Measurements from ENCODE around the gene ZNF467.
A peak's percentile ranks its signal among the peaks of the same experiment; 100 is the strongest.

ZNF467 gene

GRCh38 chr7:149783386-149784250 is 10.2 kb upstream of the ZNF467 start:
- no peak for DNase-seq

DNA sequence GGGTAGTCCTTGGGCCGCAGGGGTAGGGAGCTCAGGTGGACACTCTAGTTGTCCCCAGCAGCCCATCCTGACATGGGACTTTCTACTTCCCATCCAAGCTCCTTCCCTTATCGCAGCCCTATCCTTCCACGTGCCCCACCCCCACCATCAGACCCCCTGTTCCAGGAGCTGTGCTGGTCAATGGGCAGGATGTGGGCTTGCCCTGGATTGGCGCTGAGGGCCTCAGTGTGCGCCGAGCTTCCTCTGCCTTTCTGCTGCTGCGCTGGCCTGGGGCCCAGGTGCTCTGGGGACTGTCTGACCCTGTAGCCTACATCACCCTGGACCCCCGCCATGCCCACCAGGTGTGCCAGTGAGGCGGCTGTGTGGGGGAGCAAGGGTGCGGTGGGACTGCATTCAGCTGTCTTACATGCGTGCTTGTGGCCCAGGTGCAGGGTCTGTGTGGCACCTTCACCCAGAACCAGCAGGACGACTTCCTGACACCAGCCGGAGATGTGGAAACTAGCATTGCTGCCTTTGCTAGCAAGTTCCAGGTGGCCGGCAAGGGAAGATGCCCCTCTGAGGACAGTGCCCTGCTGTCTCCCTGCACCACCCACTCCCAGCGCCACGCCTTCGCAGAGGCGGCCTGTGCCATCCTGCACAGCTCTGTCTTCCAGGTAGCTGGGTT is 9.4 kb upstream of the ZNF467 start:
- DNase-seq: no peak

DNA sequence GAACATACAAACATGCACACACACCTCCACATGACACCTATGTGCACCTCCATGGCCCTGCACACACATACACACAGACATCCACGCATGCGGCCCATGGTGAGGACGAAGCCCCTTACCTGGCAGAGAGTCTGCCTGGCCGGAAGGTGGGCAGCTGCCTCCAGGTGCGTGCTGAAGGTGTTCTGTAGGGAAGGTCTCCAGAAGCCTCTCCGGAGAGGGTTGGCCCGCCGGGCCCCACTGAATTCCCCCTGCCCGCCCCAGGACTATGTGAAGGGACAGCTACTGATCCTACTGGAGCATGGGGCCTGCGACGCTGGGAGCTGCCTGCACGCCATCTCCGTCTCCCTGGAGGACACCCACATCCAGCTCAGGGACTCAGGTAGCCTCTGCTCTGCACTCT is 8.5 kb upstream of the ZNF467 start:
- DNase-seq: no peak

DNA sequence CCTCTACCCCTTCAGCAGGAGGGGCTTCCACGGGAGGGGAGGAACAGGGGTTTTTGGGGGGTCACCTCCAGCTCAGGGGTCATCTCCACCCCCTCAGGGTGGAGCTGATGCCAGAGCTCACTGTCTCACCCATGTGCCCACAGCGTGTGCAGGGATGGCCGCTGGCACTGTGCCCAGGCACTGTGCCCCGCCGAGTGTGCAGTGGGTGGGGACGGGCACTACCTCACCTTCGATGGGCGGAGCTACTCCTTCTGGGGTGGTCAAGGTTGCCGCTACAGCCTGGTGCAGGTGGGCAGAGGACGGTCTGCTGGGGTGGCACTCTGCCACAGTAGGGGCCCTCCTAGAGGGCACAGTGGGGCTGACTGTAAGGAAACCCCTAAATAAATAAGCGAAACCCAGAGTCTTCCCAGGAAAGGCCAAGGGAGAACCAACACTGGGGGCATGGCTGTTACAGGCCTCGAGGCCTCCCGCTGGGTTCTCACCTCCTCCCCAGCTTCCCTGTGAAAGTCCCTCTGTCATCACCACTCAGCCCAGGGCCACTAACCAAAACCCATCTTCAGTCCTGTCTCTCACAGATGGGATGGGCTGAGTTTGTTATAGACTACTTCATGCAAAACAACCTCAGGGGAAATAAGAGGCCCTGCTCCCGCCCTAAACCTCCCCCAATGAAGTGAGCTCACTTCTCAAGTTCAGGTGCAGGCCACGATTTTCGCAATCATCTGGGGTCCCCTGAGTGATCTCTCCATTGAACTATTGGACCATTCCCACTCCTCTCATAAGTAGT is 7.4 kb upstream of the ZNF467 start:
- DNase-seq: no peak

DNA sequence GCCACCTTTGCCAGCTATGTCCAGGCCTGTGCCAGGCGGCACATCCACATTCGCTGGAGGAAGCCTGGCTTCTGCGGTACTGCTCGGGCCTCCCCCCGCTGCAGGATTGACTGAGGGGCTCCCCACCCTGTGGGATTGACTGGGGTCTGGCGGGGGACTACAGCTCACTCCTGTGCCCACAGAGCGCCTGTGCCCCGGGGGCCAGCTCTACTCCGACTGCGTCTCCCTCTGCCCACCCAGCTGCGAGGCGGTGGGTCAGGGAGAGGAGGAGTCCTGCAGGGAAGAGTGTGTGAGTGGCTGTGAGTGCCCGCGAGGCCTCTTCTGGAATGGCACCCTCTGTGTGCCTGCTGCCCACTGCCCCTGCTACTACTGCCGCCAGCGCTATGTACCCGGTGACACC is 6.7 kb upstream of the ZNF467 start:
- DNase-seq: no peak

DNA sequence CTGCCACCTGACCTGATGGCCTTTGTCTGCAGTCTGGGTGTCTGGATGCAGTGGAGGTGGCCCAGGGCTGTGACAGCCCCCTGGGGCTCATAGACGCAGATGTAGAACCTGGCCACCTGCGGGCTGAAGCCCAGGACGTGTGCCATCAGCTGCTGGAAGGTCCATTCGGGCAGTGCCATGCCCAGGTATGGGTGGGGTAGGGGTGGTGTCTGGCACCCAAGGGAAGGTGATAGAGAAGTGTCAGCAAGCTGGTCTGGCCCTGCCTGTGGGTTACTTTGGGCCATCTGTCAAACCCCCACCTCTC is 6.1 kb upstream of the ZNF467 start:
- no peak for DNase-seq

GRCh38 chr7:149778696-149779501 is 5.5 kb upstream of the ZNF467 start:
- DNase-seq: no peak

DNA sequence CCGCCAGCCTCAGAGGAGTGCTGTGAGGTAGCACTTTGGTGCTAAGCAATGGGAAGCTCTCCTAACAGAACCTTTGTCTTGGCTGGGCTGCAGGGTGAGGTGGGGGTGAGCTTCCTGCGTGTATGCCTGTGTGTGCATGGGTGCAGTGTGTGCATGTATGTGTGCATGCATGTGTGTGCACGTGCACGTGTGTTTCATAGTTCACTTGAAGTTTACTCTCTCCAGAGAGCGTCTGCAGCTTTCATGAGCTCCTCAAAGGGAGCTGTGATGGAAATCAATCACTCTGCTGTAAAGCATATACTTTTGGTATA is 4.9 kb upstream of the ZNF467 start:
- DNase-seq: no peak

GRCh38 chr7:149777551-149778326 is 4.4 kb upstream of the ZNF467 start:
- no peak for DNase-seq

GRCh38 chr7:149776848-149777407 is 3.5 kb upstream of the ZNF467 start:
- no peak for DNase-seq

DNA sequence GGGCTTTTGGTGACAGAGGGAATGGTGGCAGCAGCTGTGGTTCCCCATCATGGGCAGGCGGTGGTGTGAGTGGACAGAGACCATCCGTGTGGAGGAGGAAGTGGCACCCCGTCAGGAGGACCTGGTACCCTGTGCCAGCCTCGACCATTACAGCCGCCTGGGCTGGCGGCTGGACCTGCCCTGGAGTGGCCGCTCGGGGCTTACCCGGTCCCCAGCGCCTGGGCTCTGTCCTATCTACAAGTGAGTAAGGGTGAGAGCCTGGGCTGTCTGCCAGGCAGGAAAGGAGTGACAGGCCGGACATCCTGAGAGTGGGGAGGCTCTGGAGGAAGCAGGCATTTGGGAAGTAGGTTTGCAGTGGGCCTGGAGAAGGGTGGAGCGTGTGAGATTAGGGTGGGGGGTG is 2.9 kb upstream of the ZNF467 start:
- no peak for DNase-seq

DNA sequence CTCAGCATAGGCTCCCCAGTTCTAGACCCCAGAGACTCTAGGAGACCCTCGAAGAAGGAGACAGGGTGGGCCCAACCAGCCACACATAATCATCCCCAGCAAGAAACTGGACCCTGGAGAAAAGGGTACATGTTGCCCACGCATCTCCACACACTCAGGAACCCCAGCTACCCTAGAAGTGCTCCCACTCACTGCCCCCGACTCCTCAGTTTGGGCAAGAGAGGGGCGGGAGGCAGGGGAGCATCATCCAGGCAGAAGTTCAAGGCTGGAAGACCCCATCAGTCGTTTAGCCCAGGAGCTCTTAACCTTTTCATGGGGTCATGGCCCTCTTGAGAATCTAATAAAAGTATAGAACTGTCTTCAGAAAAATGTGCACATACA is 1.8 kb upstream of the ZNF467 start:
- DNase-seq: no peak

DNA sequence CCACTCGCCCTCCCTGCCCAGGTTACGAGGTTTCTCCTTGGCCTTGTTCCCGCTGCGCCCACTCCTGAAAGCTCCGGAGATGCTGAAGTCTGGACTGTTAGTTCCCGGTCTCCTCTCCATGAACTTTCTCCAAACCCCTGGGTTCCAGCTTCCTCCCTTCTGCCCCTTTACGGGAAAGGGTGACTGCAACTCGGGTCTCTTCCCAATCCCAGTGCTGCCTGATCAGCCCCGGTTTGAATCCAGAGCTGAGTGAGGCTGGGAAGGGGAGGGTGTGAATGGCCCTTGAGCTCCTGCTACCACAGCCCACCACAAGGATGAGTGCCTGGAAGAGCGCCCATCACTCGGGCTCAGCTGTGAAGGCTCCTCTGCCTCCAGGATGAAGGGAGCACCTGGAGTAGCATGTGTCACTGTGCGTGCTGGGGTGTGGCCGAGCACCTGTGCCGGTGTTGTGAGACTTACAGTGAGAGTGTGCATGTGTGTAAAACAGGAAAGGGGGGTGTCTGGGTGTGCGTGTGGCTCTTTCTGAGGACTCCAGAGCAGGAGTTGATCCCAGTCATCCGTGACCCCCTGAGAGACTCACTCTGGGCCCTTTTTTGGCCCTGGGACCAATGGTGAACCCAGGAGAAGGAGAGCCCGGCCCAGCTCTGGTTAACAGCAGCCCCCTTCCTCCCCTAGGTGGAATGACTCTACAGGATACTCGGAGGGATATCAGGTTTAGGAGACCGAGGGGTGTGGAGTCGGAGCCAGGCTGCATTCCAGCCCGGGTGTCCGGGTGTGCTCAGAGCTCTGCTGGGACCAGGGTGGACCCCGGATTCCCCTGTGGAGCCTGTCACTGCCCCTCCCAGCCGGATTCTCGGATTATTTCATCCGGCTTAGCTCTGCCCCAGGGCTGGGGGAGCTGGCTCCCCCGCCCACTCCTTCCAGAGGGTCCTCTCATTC is 1.1 kb upstream of the ZNF467 start:
- DNase-seq: no peak

DNA sequence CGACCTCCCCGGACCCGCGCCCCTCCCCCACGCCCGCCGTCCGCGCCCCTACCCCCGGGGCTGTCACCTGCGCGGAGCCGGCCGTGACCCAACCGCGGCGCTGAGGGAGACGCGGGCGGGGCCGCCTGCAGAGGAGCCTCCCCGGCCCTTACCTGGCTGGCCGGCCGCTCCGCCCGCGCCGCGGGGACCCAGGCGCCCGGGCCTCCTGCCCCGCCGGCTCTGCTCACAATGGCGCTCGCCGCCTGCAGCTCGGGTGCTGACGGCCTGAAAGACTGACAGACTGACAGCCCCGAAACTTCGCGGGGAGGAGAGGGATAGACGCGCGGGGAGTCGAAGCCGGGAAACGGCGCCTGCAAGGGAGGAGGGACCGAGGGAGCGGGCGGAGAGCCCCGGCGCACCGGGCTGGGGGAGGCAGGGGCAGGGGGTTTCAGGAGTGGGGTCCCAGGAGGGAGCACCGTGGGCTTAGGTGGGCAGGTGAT is 393 bp downstream of the ZNF467 start:
- peak; percentile 21 for DNase-seq

DNA sequence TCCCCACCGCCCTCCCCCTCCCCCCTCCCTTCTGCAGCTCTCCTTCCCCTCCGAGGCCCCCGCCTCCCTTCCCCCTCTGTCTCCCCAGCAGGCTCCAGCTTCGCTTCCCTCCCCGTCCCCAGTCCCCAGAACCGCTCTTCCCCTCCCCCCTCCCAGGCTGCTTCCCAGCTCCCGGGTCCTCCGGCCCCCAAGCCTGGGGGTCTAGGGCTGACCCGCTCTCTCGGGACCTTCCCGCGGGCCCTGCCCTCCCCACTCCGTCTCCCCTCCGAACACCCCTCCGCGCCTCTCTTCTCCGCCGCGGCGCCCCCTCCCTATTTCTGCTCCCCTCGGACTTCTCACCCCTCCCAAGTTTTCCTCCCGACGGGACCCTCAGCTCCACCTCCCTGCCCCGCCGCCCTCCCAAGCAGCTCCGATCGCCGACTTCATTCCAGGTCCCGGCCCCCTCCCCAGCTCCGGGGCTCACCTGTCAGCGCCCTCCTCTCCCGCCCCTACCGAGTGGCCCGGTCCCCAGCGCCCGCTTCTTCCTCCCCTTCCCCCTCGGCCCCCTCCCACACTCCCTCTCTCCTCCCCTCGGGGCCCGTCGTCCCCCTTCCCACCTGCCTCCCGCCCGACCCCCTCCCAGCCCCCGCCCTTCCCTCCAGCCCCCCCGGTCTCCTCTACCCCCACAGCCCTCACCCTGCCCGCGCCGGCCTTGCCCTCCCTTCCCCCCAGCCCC is 990 bp downstream of the ZNF467 start:
- peak; percentile 16 for DNase-seq

GRCh38 chr7:149771720-149772240 is 1.6 kb downstream of the ZNF467 start:
- peak; percentile 83 for DNase-seq

DNA sequence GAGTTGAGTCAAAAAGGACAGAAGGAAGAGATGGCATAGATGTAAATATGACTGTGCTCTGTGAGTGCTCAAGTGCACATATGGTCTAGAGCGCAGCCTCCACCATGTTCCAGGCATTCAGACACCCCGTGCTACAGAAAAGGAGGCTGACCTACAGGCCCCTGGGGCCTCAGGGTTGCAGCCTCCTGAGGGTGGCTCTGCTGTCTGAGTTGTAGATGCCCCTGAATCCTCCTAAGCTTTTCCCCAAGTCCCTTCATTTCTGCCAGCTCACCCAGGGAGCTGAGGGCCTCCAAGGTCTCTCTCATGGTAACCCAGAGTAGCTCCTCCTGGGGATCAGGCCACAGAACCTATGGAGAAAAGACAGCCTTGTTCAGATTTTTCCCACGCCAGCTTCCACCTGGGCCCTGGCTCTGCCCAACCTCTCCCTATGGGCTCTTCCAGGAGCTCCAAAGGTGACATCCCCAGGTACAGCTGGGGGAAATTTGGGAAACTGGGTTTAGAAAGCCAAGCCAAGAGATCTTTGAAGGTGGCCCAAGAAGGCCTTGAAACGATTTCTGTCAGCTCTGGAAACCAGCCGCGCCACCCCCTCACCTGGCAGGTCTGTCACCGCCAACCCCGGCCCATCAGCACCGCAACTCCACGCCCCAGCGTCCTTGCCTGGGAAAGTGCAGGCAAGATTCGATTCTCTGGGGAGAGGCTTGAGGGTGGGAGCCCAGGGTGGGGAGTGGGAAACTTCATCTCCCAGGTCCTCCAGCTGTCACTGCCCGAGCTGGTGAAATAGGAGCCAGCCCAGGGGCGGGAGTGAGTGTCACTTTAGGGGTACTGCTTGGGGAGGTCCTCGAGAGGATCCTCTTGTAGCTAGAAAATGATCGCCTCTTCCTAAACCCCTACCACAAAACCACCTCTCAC is 2.4 kb downstream of the ZNF467 start:
- peak; percentile 21 for DNase-seq

- DNase-seq: no peak
Observed at GRCh38 chr7:149769915-149770314, 3.5 kb downstream of the ZNF467 start.

- DNase-seq: no peak
Observed at GRCh38 chr7:149768931-149769330, 4.5 kb downstream of the ZNF467 start.
